ENCODE results near the gene KCNQ1.

KCNQ1 gene

GRCh38 chr11:2549080-2549479 is 104.3 kb downstream of the KCNQ1 start:
- Histone ChIP-seq H3K9ac (ENCODE audit: low read length) (no peak overlapping the region), H2AFZ (ENCODE audit: low read depth, low read length, severe bottlenecking) (no peak overlapping the region), H3K27ac (ENCODE audit: low read depth, low read length) (no peak overlapping the region), H3K9me2 (replicated peaks; ENCODE audit: insufficient read depth, low read length) (no peaks in the 10 kb centered on the region), H4K20me1 (ENCODE audit: low read depth, low read length) (no peaks in the 10 kb centered on the region), H3K4me3 (ENCODE audit: insufficient read depth, low read length, poor library complexity, severe bottlenecking) (no peak overlapping the region), H3F3A (ENCODE audit: insufficient read depth) (no peaks in the 10 kb centered on the region), H3K79me2 (ENCODE audit: insufficient read depth, low read length) (no peaks in the 10 kb centered on the region), H3K36me3 (ENCODE audit: low read length) (no peaks in the 10 kb centered on the region), H3K9me3 (ENCODE audit: insufficient read depth, low read length) (no peaks in the 10 kb centered on the region), H3K27me3 (ENCODE audit: low read length) (no peaks in the 10 kb centered on the region), H3K4me2 (ENCODE audit: low read depth, low read length, poor library complexity, severe bottlenecking) (no peak overlapping the region)
- no peak for TF ChIP-seq EZH2phosphoT487 (conservative IDR thresholded peaks at IDR 0.05; ENCODE audit: low read length)
- TF ChIP-seq, protein P1, sequence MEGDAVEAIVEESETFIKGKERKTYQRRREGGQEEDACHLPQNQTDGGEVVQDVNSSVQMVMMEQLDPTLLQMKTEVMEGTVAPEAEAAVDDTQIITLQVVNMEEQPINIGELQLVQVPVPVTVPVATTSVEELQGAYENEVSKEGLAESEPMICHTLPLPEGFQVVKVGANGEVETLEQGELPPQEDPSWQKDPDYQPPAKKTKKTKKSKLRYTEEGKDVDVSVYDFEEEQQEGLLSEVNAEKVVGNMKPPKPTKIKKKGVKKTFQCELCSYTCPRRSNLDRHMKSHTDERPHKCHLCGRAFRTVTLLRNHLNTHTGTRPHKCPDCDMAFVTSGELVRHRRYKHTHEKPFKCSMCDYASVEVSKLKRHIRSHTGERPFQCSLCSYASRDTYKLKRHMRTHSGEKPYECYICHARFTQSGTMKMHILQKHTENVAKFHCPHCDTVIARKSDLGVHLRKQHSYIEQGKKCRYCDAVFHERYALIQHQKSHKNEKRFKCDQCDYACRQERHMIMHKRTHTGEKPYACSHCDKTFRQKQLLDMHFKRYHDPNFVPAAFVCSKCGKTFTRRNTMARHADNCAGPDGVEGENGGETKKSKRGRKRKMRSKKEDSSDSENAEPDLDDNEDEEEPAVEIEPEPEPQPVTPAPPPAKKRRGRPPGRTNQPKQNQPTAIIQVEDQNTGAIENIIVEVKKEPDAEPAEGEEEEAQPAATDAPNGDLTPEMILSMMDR (IDR thresholded peaks at IDR 0.05; ENCODE audit: insufficient read depth, low read length, poor library complexity, severe bottlenecking) = no peak

DNA sequence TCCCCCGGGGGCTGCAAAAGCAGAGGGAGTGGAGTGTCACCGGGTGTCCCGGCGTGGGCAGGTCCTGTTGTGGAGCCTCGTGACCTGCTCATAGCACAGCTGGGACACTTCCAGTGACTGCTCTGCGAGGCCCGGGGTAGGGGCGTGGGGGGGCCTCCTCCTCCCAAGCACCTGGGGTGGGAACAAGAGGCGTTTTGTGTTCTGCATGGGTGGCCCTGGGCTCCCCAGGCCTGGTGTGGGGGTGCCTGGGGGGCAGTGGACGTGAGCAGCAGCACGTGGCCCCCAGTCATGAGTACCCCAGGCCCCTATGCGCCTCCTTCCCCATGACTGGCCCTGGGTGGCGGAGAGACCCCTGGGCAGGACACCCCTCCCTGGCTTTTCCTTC is 104.7 kb downstream of the KCNQ1 start:
- Histone ChIP-seq H3K36me3 (ENCODE audit: low read length) (no peaks in the 10 kb centered on the region), H3K4me3 (ENCODE audit: insufficient read depth, low read length, poor library complexity, severe bottlenecking) (no peak overlapping the region), H3K9me2 (replicated peaks; ENCODE audit: insufficient read depth, low read length) (no peaks in the 10 kb centered on the region), H3K9me3 (ENCODE audit: insufficient read depth, low read length) (no peaks in the 10 kb centered on the region), H4K20me1 (ENCODE audit: low read depth, low read length) (no peaks in the 10 kb centered on the region), H3K9ac (ENCODE audit: low read length) (no peak overlapping the region), H3F3A (ENCODE audit: insufficient read depth) (no peaks in the 10 kb centered on the region), H3K79me2 (ENCODE audit: insufficient read depth, low read length) (no peaks in the 10 kb centered on the region), H3K27ac (ENCODE audit: low read depth, low read length) (no peak overlapping the region), H3K4me2 (ENCODE audit: low read depth, low read length, poor library complexity, severe bottlenecking) (no peak overlapping the region), H2AFZ (ENCODE audit: low read depth, low read length, severe bottlenecking) (no peak overlapping the region), H3K27me3 (ENCODE audit: low read length) (no peaks in the 10 kb centered on the region)
- TF ChIP-seq, protein P1 (IDR thresholded peaks at IDR 0.05; ENCODE audit: insufficient read depth, low read length, poor library complexity, severe bottlenecking) = no peak
- no peak for TF ChIP-seq EZH2phosphoT487 (conservative IDR thresholded peaks at IDR 0.05; ENCODE audit: low read length)

DNA sequence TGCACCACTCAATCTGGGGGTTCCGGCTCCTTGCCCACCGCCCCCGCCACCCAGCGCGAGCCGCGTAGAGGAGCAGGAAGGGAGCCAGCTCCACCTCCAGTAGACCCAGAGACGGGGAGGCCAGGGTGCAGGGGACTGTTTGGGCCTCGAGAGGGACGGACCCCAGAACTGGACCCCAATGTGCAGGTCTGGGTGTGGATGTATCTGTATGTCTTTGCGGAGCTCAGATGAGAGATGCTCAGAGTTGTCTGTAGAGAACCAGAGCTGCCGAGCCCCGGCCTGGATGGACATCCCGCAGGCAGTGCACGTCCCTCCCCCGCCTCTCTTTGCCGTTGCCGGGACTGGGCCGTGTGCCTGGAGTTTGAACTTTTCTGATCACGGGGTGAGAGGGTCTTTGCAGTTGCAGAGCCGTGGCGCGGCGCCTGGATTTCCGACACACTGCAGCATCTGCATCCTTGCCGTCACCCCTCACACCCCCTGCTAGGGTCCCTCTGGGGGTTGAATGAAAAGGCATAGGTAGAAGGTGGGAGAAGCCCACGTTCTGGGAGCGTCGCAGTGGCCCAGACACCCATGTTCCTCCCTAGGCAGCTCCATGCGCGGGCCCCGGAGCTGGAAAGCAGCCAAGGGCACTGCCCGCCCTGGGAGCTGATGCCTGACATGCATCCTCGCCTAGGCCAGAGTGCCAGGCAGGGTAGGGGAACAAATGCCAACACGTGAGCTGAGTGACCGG is 105.2 kb downstream of the KCNQ1 start:
- no peaks in the 10 kb centered on the region for H3K27me3 ChIP-seq (ENCODE audit: low read length)
- TF ChIP-seq, protein P1 (IDR thresholded peaks at IDR 0.05; ENCODE audit: insufficient read depth, low read length, poor library complexity, severe bottlenecking) = no peak
- no peak for TF ChIP-seq EZH2phosphoT487 (conservative IDR thresholded peaks at IDR 0.05; ENCODE audit: low read length)

More for the DNA sequence above, 105.2 kb downstream of the KCNQ1 start:
- Histone ChIP-seq H3F3A (ENCODE audit: insufficient read depth) (no peaks in the 10 kb centered on the region), H3K79me2 (ENCODE audit: insufficient read depth, low read length) (no peaks in the 10 kb centered on the region), H3K4me3 (ENCODE audit: insufficient read depth, low read length, poor library complexity, severe bottlenecking) (no peak overlapping the region), H3K9me2 (replicated peaks; ENCODE audit: insufficient read depth, low read length) (no peaks in the 10 kb centered on the region), H3K9ac (ENCODE audit: low read length) (no peak overlapping the region), H3K27ac (ENCODE audit: low read depth, low read length) (no peak overlapping the region), H2AFZ (ENCODE audit: low read depth, low read length, severe bottlenecking) (no peak overlapping the region), H3K9me3 (ENCODE audit: insufficient read depth, low read length) (no peaks in the 10 kb centered on the region), H4K20me1 (ENCODE audit: low read depth, low read length) (no peaks in the 10 kb centered on the region), H3K36me3 (ENCODE audit: low read length) (no peaks in the 10 kb centered on the region), H3K4me2 (ENCODE audit: low read depth, low read length, poor library complexity, severe bottlenecking) (no peak overlapping the region)
